Hematopoietic multipotent progenitor cell (in vitro differentiated cells): ENCODE results near the gene MTRR. TPM values are rescaled to one million over a fixed set of nuclear protein-coding genes. Genes with fewer than 3 reads are reported as not detected.

Source experiments
- DNase-seq, 3 donors: peaks; one replicate each; pipeline ENCODE4 v3.0.0-alpha.2; 2011 to 2015; ENCODE audit warnings: low read depth in 2 of 3, low spot score in 2 of 3
- total RNA-seq: library from RNA; depleted of rRNA; stranded (reverse); fragments of >200 nt; gene quantifications from one replicate; pipeline ENCODE4 v1.2.3, GENCODE V29; 2012

The MTRR gene
- 20.5 TPM for total RNA-seq

GRCh38 chr5:7868773-7869473 lies at the start of gene MTRR, which contains the start of gene FASTKD3:
TSS of gene MTRR (plus strand) at chr5:7869148. CDS start at chr5:7870795, 1,647 bp downstream.
TSS of gene FASTKD3 (minus strand) at chr5:7869031. CDS start at chr5:7868083, 948 bp downstream.
- peak; percentile 77 to 94 (median 92) for DNase-seq

GRCh38 chr5:7822449-7822848 lies 46.5 kb upstream of the MTRR start:
- no peak for DNase-seq

- no peak for DNase-seq
Measured at GRCh38 chr5:7823594-7823993, 45.4 kb upstream of the MTRR start.

GRCh38 chr5:7824995-7825394 lies 44.0 kb upstream of the MTRR start:
- no peak for DNase-seq

- DNase-seq = no peak
Measured at GRCh38 chr5:7825630-7826029, 43.3 kb upstream of the MTRR start.

GRCh38 chr5:7827610-7828009 lies 41.3 kb upstream of the MTRR start:
- no peak for DNase-seq

GRCh38 chr5:7828269-7828668 lies 40.7 kb upstream of the MTRR start:
- no peak for DNase-seq

- DNase-seq = no peak
Measured at GRCh38 chr5:7834982-7835381, 34.0 kb upstream of the MTRR start.

- no peak for DNase-seq
Measured at GRCh38 chr5:7837403-7837802, 31.5 kb upstream of the MTRR start.

- no peak for DNase-seq
Measured at GRCh38 chr5:7842531-7842930, 26.4 kb upstream of the MTRR start.

- no peak for DNase-seq
Measured at GRCh38 chr5:7844901-7845300, 24.0 kb upstream of the MTRR start.

GRCh38 chr5:7845557-7845956 lies 23.4 kb upstream of the MTRR start:
- DNase-seq = no peak

GRCh38 chr5:7846327-7846726 lies 22.6 kb upstream of the MTRR start:
- DNase-seq = no peak

GRCh38 chr5:7848296-7848695 lies 20.7 kb upstream of the MTRR start:
- no peak for DNase-seq

- DNase-seq = no peak
Measured at GRCh38 chr5:7849681-7850394, 19.1 kb upstream of the MTRR start.

- peak in 2 of 3 donors; percentile 43 to 54 for DNase-seq
Measured at GRCh38 chr5:7850395-7851239, 18.3 kb upstream of the MTRR start, which contains the start of gene CFAP90. TSS of gene CFAP90 (minus strand) at chr5:7851133. CDS start at chr5:7851021, 112 bp downstream.

- DNase-seq = no peak
Measured at GRCh38 chr5:7851240-7851592, 17.7 kb upstream of the MTRR start.

- no peak for DNase-seq
Measured at GRCh38 chr5:7851617-7852289, 17.2 kb upstream of the MTRR start.

GRCh38 chr5:7852542-7852941 lies 16.4 kb upstream of the MTRR start:
- no peak for DNase-seq

- DNase-seq = no peak
Measured at GRCh38 chr5:7852988-7853387, 16.0 kb upstream of the MTRR start.

GRCh38 chr5:7855611-7856010 lies 13.3 kb upstream of the MTRR start:
- no peak for DNase-seq
